ENCODE data around the gene KIF25.

KIF25 gene

GRCh38 chr6:167997642-167998041 is at the start of gene KIF25:
Gene KIF25, plus strand, starts transcription at chr6:167997671. Its CDS starts 31,915 bp downstream, at chr6:168029586.
- Mint-ChIP-seq H3K36me3 (ENCODE audit: low read depth) (no peaks in the 10 kb centered on the region), H3K27me3 (peaks cover 6% of the 10 kb centered on the region), H3K9me3 (no peaks in the 10 kb centered on the region), H3K4me3 (no peak within 1 kb of the TSS), H3K4me1 (peaks cover 2% of the 10 kb centered on the region), H3K27ac (no peak within 1 kb of the TSS)
- DNase-seq = no peak
- ATAC-seq = no peak

GRCh38 chr6:167947716-167948115 is 49.8 kb upstream of the KIF25 start:
- H3K27me3 Mint-ChIP-seq = no peaks in the 10 kb centered on the region
- DNase-seq = no peak
- H3K9me3 Mint-ChIP-seq = no peaks in the 10 kb centered on the region
- no peak overlapping the region for H3K27ac Mint-ChIP-seq
- peaks cover 4% of the 10 kb centered on the region for H3K36me3 Mint-ChIP-seq (ENCODE audit: low read depth)
- H3K4me3 Mint-ChIP-seq = no peak overlapping the region
- ATAC-seq = no peak
- H3K4me1 Mint-ChIP-seq = no peaks in the 10 kb centered on the region

- Mint-ChIP-seq H3K27me3 (no peaks in the 10 kb centered on the region), H3K36me3 (ENCODE audit: low read depth) (peaks cover 4% of the 10 kb centered on the region), H3K9me3 (no peaks in the 10 kb centered on the region), H3K4me3 (no peak overlapping the region), H3K4me1 (no peaks in the 10 kb centered on the region), H3K27ac (no peak overlapping the region)
- ATAC-seq (no peak), DNase-seq (no peak)
Measured at GRCh38 chr6:167948716-167949115, 48.8 kb upstream of the KIF25 start.

GRCh38 chr6:167949121-167949684 is 48.3 kb upstream of the KIF25 start:
- no peak overlapping the region for H3K4me3 Mint-ChIP-seq
- H3K27me3 Mint-ChIP-seq = no peaks in the 10 kb centered on the region
- H3K9me3 Mint-ChIP-seq = no peaks in the 10 kb centered on the region
- no peak for ATAC-seq
- H3K4me1 Mint-ChIP-seq = no peaks in the 10 kb centered on the region
- no peak overlapping the region for H3K27ac Mint-ChIP-seq
- peaks cover 4% of the 10 kb centered on the region for H3K36me3 Mint-ChIP-seq (ENCODE audit: low read depth)
- DNase-seq = no peak

GRCh38 chr6:167951781-167952511 is 45.5 kb upstream of the KIF25 start:
- Mint-ChIP-seq H3K36me3 (ENCODE audit: low read depth) (peaks cover 4% of the 10 kb centered on the region), H3K4me1 (no peaks in the 10 kb centered on the region), H3K4me3 (no peak overlapping the region), H3K27ac (no peak overlapping the region), H3K27me3 (no peaks in the 10 kb centered on the region), H3K9me3 (no peaks in the 10 kb centered on the region)
- no peak for ATAC-seq
- no peak for DNase-seq

- H3K27ac Mint-ChIP-seq = no peak overlapping the region
- DNase-seq = no peak
- H3K4me3 Mint-ChIP-seq = no peak overlapping the region
- H3K4me1 Mint-ChIP-seq = no peaks in the 10 kb centered on the region
- H3K9me3 Mint-ChIP-seq = no peaks in the 10 kb centered on the region
- peaks cover 4% of the 10 kb centered on the region for H3K36me3 Mint-ChIP-seq (ENCODE audit: low read depth)
- H3K27me3 Mint-ChIP-seq = no peaks in the 10 kb centered on the region
- ATAC-seq = no peak
Measured at GRCh38 chr6:167952512-167952859, 45.0 kb upstream of the KIF25 start.

- no peaks in the 10 kb centered on the region for H3K4me1 Mint-ChIP-seq
- no peaks in the 10 kb centered on the region for H3K27me3 Mint-ChIP-seq
- ATAC-seq = no peak
- H3K27ac Mint-ChIP-seq = no peak overlapping the region
- no peak overlapping the region for H3K4me3 Mint-ChIP-seq
- no peak for DNase-seq
- H3K9me3 Mint-ChIP-seq = no peaks in the 10 kb centered on the region
- peaks cover 2% of the 10 kb centered on the region for H3K36me3 Mint-ChIP-seq (ENCODE audit: low read depth)
Measured at GRCh38 chr6:167953551-167953950, 43.9 kb upstream of the KIF25 start.

GRCh38 chr6:167954151-167954550 is 43.3 kb upstream of the KIF25 start:
- DNase-seq (no peak), ATAC-seq (no peak)
- Mint-ChIP-seq H3K36me3 (ENCODE audit: low read depth) (peaks cover 2% of the 10 kb centered on the region), H3K9me3 (no peaks in the 10 kb centered on the region), H3K4me1 (no peaks in the 10 kb centered on the region), H3K4me3 (no peak overlapping the region), H3K27ac (no peak overlapping the region), H3K27me3 (no peaks in the 10 kb centered on the region)

- Mint-ChIP-seq H3K36me3 (ENCODE audit: low read depth) (no peaks in the 10 kb centered on the region), H3K27ac (no peak overlapping the region)
- no peak for ATAC-seq
Measured at GRCh38 chr6:167956491-167956890, 41.0 kb upstream of the KIF25 start.

GRCh38 chr6:167956983-167957492 is 40.4 kb upstream of the KIF25 start:
- no peak overlapping the region for H3K27ac Mint-ChIP-seq
- ATAC-seq = no peak
- H3K27me3 Mint-ChIP-seq = no peaks in the 10 kb centered on the region
- no peak for DNase-seq
- H3K4me3 Mint-ChIP-seq = no peak overlapping the region
- no peaks in the 10 kb centered on the region for H3K4me1 Mint-ChIP-seq
- H3K9me3 Mint-ChIP-seq = no peaks in the 10 kb centered on the region
- H3K36me3 Mint-ChIP-seq (ENCODE audit: low read depth) = no peaks in the 10 kb centered on the region

More at GRCh38 chr6:167956491-167956890, 41.0 kb upstream of the KIF25 start:
- no peaks in the 10 kb centered on the region for H3K9me3 Mint-ChIP-seq
- H3K4me1 Mint-ChIP-seq = no peaks in the 10 kb centered on the region
- H3K27me3 Mint-ChIP-seq = no peaks in the 10 kb centered on the region
- H3K4me3 Mint-ChIP-seq = no peak overlapping the region
- no peak for DNase-seq

- DNase-seq = no peak
- Mint-ChIP-seq H3K4me1 (no peaks in the 10 kb centered on the region), H3K27ac (no peak overlapping the region), H3K9me3 (no peaks in the 10 kb centered on the region), H3K4me3 (no peak overlapping the region), H3K27me3 (no peaks in the 10 kb centered on the region), H3K36me3 (ENCODE audit: low read depth) (no peaks in the 10 kb centered on the region)
- no peak for ATAC-seq
Measured at GRCh38 chr6:167957626-167958025, 39.8 kb upstream of the KIF25 start.

- Mint-ChIP-seq H3K36me3 (ENCODE audit: low read depth) (no peaks in the 10 kb centered on the region), H3K4me3 (no peak overlapping the region), H3K27ac (no peak overlapping the region), H3K9me3 (no peaks in the 10 kb centered on the region), H3K27me3 (no peaks in the 10 kb centered on the region), H3K4me1 (no peaks in the 10 kb centered on the region)
- DNase-seq (no peak), ATAC-seq (no peak)
Measured at GRCh38 chr6:167960579-167960978, 36.9 kb upstream of the KIF25 start.

- DNase-seq (no peak), ATAC-seq (no peak)
- H3K36me3 Mint-ChIP-seq (ENCODE audit: low read depth) = peaks cover 2% of the 10 kb centered on the region
Measured at GRCh38 chr6:167962711-167963110, 34.8 kb upstream of the KIF25 start.

GRCh38 chr6:167963589-167964057 is 33.8 kb upstream of the KIF25 start:
- Mint-ChIP-seq H3K4me3 (no peak overlapping the region), H3K27me3 (no peaks in the 10 kb centered on the region), H3K9me3 (no peaks in the 10 kb centered on the region), H3K4me1 (no peaks in the 10 kb centered on the region), H3K27ac (no peak overlapping the region), H3K36me3 (ENCODE audit: low read depth) (peaks cover 2% of the 10 kb centered on the region)
- DNase-seq (no peak), ATAC-seq (no peak)

More at GRCh38 chr6:167962711-167963110, 34.8 kb upstream of the KIF25 start:
- Mint-ChIP-seq H3K9me3 (no peaks in the 10 kb centered on the region), H3K4me3 (no peak overlapping the region), H3K27ac (no peak overlapping the region), H3K4me1 (no peaks in the 10 kb centered on the region), H3K27me3 (no peaks in the 10 kb centered on the region)

Data from activated naive CD8-positive, alpha-beta T cell treated with anti-CD3 and anti-CD28 coated beads, Interleukin-2, amount 50 U/mL, for 24 hours (primary cell).